Choroid plexus epithelial cell (primary cell): ENCODE results near the gene TNNT3.

Experiments
- DNase-seq: peaks from one replicate; pipeline ENCODE4 v3.0.0-alpha.2; 2010; ENCODE audit warnings: low read depth
- H3K4me3 ChIP-seq: 2 replicates; pipeline ENCODE4 v1.5.1; 2011; ENCODE audit warnings: low read depth, mild to moderate bottlenecking, control low read depth, low read length, moderate library complexity
- TF ChIP-seq, protein P1 (sequence below): conservative IDR thresholded peaks from 2 replicates; pipeline ENCODE4 v1.5.1; 2011; ENCODE audit warnings: low read depth, mild to moderate bottlenecking, control low read depth, inconsistent platforms, low read length, moderate library complexity

TNNT3 gene

GRCh38 chr11:1890856-1891830 is 28.4 kb upstream of the TNNT3 start:
- no peak overlapping the region for H3K4me3 ChIP-seq
- TF ChIP-seq, protein P1, sequence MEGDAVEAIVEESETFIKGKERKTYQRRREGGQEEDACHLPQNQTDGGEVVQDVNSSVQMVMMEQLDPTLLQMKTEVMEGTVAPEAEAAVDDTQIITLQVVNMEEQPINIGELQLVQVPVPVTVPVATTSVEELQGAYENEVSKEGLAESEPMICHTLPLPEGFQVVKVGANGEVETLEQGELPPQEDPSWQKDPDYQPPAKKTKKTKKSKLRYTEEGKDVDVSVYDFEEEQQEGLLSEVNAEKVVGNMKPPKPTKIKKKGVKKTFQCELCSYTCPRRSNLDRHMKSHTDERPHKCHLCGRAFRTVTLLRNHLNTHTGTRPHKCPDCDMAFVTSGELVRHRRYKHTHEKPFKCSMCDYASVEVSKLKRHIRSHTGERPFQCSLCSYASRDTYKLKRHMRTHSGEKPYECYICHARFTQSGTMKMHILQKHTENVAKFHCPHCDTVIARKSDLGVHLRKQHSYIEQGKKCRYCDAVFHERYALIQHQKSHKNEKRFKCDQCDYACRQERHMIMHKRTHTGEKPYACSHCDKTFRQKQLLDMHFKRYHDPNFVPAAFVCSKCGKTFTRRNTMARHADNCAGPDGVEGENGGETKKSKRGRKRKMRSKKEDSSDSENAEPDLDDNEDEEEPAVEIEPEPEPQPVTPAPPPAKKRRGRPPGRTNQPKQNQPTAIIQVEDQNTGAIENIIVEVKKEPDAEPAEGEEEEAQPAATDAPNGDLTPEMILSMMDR, result no peak
- no peak for DNase-seq

DNA sequence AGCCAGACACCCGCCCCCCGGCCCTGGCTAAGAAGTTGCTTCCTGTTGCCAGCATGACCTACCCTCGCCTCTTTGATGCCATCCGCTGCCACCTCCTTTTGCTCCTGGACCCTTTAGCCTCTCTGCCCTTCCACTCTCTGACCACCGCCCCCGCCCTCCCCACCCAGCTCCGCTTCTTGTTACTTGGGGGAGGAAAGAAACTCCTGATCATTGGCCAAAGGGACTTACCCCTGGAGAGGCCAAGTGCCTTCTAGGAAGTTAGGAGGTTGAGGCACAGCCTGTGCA is 27.7 kb upstream of the TNNT3 start, which contains the start of gene PRR33:
PRR33 (minus strand) TSS at position 65 of the 285 bp plus-strand sequence. CDS start 1,311 bp downstream, outside the sequence.
- H3K4me3 ChIP-seq, result no peak within 1 kb of the TSS
- TF ChIP-seq, protein P1, result no peak
- no peak for DNase-seq

- DNase-seq, result no peak
- TF ChIP-seq, protein P1, result no peak
- no peak overlapping the region for H3K4me3 ChIP-seq
Observed at GRCh38 chr11:1892116-1892515, 27.4 kb upstream of the TNNT3 start.

GRCh38 chr11:1892558-1892957 is 26.9 kb upstream of the TNNT3 start:
- TF ChIP-seq, protein P1, result no peak
- H3K4me3 ChIP-seq, result no peak overlapping the region
- DNase-seq, result no peak

DNA sequence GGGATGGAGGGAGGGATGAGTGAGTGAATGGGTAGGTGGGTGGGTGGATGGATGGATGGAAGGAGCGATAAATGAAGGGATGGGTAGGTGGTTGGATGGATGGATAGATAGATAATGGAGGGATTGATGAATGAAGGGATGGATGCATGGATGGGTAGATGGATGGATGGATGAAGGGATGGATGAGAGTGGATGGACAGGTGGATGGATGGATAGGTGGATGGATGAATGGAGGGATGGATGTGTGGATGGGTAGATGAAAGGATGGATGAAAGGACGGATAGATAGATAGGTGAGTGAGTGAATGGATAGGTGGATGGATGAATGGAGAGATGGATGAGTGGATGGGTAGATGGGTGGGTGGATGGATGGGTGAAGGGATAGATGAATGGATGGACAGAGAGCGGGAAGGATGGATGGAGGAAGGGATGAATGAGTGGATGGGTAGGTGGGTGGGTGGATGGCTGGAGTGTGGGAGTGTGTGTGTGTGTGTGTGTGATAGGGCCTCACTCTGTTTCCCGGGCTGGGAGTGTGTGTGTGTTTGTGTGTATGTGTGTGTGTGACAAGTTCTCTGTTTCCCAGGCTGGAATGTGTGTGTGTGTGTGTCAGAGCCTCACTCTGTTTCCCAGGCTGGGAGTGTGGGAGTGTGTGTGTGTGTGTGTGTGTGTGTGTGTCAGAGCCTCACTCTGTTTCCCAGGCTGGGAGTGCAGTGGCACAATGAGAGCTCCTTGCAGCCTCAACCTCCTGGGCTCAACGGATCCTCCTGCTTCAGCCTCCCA is 25.7 kb upstream of the TNNT3 start:
- peak; percentile 12 for DNase-seq
- H3K4me3 ChIP-seq, result no peak overlapping the region
- TF ChIP-seq, protein P1, result no peak

GRCh38 chr11:1894759-1895158 is 24.7 kb upstream of the TNNT3 start:
- no peak for DNase-seq
- TF ChIP-seq, protein P1, result no peak
- H3K4me3 ChIP-seq, result no peak overlapping the region
